ENCODE results near the gene PLEKHA7. TPM values are rescaled to one million over a fixed set of nuclear protein-coding genes. Genes with fewer than 3 reads are reported as not detected.
A peak's percentile ranks its signal among the peaks of the same experiment; 100 is the strongest.

The PLEKHA7 gene
- total RNA-seq, 2 experiments from 2014 or later, result 6.4 to 8.4 TPM

- ChIA-PET POLR2A (interaction anchor here (0.8 to 1.6 kb wide), 3 partner anchors 10 to 175 kb away, joined by 3 to 4 read pairs (median 3); partner anchors contain the start of gene RPS13), CTCF (interaction anchor here (0.6 to 1.6 kb wide), 10 partner anchors 12 to 1503 kb away, joined by 3 to 9 read pairs (median 3); no protein-coding TSS in a partner anchor)
- ATAC-seq (peak; percentile 78), DNase-seq (peak; percentile 64)
- intact Hi-C loops (cut with DNase I, micrococcal nuclease), result loop anchor here (1.0 to 5.0 kb wide), 11 partner anchors 38 to 1849 kb away; partner anchors contain the start of genes NUCB2 (in 2 of the 2), C11orf58 (in 1 of the 2) and RPS13 (in 1 of the 2)
- H3K27me3 Mint-ChIP-seq, result no peaks in the 10 kb centered on the region
- peaks cover 10% of the 10 kb centered on the region for H3K9me3 Mint-ChIP-seq (ENCODE audit: low read depth)
- H3K4me1 Mint-ChIP-seq, result peaks cover 60% of the 10 kb centered on the region
- peaks cover 18% of the 10 kb centered on the region for H3K36me3 Mint-ChIP-seq (ENCODE audit: low read depth)
- H3K27ac Mint-ChIP-seq, result peak overlapping the region; percentile 98
- H3K4me3 Mint-ChIP-seq, result peak overlapping the region; percentile 46
These were observed 112.0 kb downstream of the PLEKHA7 start for GRCh38 chr11:16902182-16902581.

- H3K27me3 Mint-ChIP-seq, result no peaks in the 10 kb centered on the region
- intact Hi-C loops (cut with DNase I, micrococcal nuclease), result loop anchor here in 1 of 2 experiments (5.0 kb wide), 3 partner anchors 148 to 377 kb away; partner anchors contain the start of genes C11orf58 and NUCB2
- no peak overlapping the region for H3K4me3 Mint-ChIP-seq
- ChIA-PET POLR2A (no interaction called here), CTCF (interaction anchor here (0.6 kb wide), 1 partner anchor 172 kb away, joined by 3 read pairs; no protein-coding TSS in a partner anchor)
- ATAC-seq (no peak), DNase-seq (no peak)
- H3K27ac Mint-ChIP-seq, result peak overlapping the region; percentile 5
- H3K9me3 Mint-ChIP-seq (ENCODE audit: low read depth), result peaks cover 10% of the 10 kb centered on the region
- peaks cover 54% of the 10 kb centered on the region for H3K4me1 Mint-ChIP-seq
- H3K36me3 Mint-ChIP-seq (ENCODE audit: low read depth), result peaks cover 18% of the 10 kb centered on the region
These were observed 113.7 kb downstream of the PLEKHA7 start for GRCh38 chr11:16900491-16900890.

GRCh38 chr11:16899708-16900303 lies 114.4 kb downstream of the PLEKHA7 start:
- DNase-seq, result no peak
- Mint-ChIP-seq H3K4me1 (peaks cover 53% of the 10 kb centered on the region), H3K9me3 (ENCODE audit: low read depth) (peaks cover 10% of the 10 kb centered on the region), H3K36me3 (ENCODE audit: low read depth) (peaks cover 18% of the 10 kb centered on the region), H3K27ac (no peak overlapping the region), H3K4me3 (no peak overlapping the region), H3K27me3 (no peaks in the 10 kb centered on the region)
- CTCF ChIA-PET, result interaction anchor here (0.6 kb wide), 1 partner anchor 24 kb away, joined by 3 read pairs; no protein-coding TSS in a partner anchor
- intact Hi-C loops (cut with DNase I, micrococcal nuclease), result loop anchor here in 1 of 2 experiments (5.0 kb wide), 3 partner anchors 148 to 377 kb away; partner anchors contain the start of genes C11orf58 and NUCB2
- ATAC-seq, result no peak
- POLR2A ChIA-PET, result no interaction called here

- intact Hi-C loops (cut with DNase I, micrococcal nuclease), result no loop called here
- Mint-ChIP-seq H3K9me3 (ENCODE audit: low read depth) (peaks cover 4% of the 10 kb centered on the region), H3K27ac (peak overlapping the region; percentile 43), H3K4me3 (no peak overlapping the region), H3K36me3 (ENCODE audit: low read depth) (peaks cover 11% of the 10 kb centered on the region), H3K27me3 (no peaks in the 10 kb centered on the region), H3K4me1 (peaks cover 44% of the 10 kb centered on the region)
- DNase-seq (no peak), ATAC-seq (no peak)
- ChIA-PET POLR2A (no interaction called here), CTCF (no interaction called here)
These were observed 115.8 kb downstream of the PLEKHA7 start for GRCh38 chr11:16898274-16898985.

- Mint-ChIP-seq H3K27me3 (no peaks in the 10 kb centered on the region), H3K36me3 (ENCODE audit: low read depth) (peaks cover 8% of the 10 kb centered on the region), H3K4me1 (peaks cover 36% of the 10 kb centered on the region), H3K9me3 (ENCODE audit: low read depth) (peaks cover 3% of the 10 kb centered on the region), H3K27ac (peak overlapping the region; percentile 43), H3K4me3 (no peak overlapping the region)
- ChIA-PET POLR2A (no interaction called here), CTCF (no interaction called here)
- intact Hi-C loops (cut with DNase I, micrococcal nuclease), result no loop called here
- DNase-seq, result no peak
- no peak for ATAC-seq
These were observed 116.6 kb downstream of the PLEKHA7 start for GRCh38 chr11:16897470-16898061.

- ChIA-PET POLR2A (no interaction called here), CTCF (interaction anchor here (1.2 kb wide), 1 partner anchor 24 kb away, joined by 3 read pairs; no protein-coding TSS in a partner anchor)
- Mint-ChIP-seq H3K27ac (no peak overlapping the region), H3K9me3 (ENCODE audit: low read depth) (peaks cover 5% of the 10 kb centered on the region), H3K4me3 (no peak overlapping the region), H3K36me3 (ENCODE audit: low read depth) (peaks cover 7% of the 10 kb centered on the region), H3K4me1 (peaks cover 29% of the 10 kb centered on the region), H3K27me3 (no peaks in the 10 kb centered on the region)
- no peak for ATAC-seq
- intact Hi-C loops (cut with DNase I, micrococcal nuclease), result no loop called here
- no peak for DNase-seq
These were observed 117.3 kb downstream of the PLEKHA7 start for GRCh38 chr11:16896729-16897469.

- H3K27me3 Mint-ChIP-seq, result no peaks in the 10 kb centered on the region
- DNase-seq (no peak), ATAC-seq (no peak)
- H3K4me1 Mint-ChIP-seq, result peaks cover 23% of the 10 kb centered on the region
- peaks cover 1% of the 10 kb centered on the region for H3K36me3 Mint-ChIP-seq (ENCODE audit: low read depth)
- H3K27ac Mint-ChIP-seq, result no peak overlapping the region
- ChIA-PET CTCF (interaction anchor here (1.0 kb wide), 1 partner anchor 35 kb away, joined by 4 read pairs; no protein-coding TSS in a partner anchor), POLR2A (no interaction called here)
- intact Hi-C loops (cut with DNase I, micrococcal nuclease), result no loop called here
- H3K9me3 Mint-ChIP-seq (ENCODE audit: low read depth), result peaks cover 8% of the 10 kb centered on the region
- H3K4me3 Mint-ChIP-seq, result no peak overlapping the region
These were observed 118.9 kb downstream of the PLEKHA7 start for GRCh38 chr11:16895306-16895705.

GRCh38 chr11:16893456-16894066 lies 120.7 kb downstream of the PLEKHA7 start:
- CTCF ChIA-PET, result interaction anchor here (0.8 to 1.6 kb wide), 2 partner anchors 55 to 73 kb away, joined by 3 to 4 read pairs; no protein-coding TSS in a partner anchor
- ATAC-seq (no peak), DNase-seq (no peak)
- peaks cover 7% of the 10 kb centered on the region for H3K36me3 Mint-ChIP-seq (ENCODE audit: low read depth)
- intact Hi-C loops (cut with DNase I, micrococcal nuclease), result no loop called here
- no peak overlapping the region for H3K4me3 Mint-ChIP-seq
- no peaks in the 10 kb centered on the region for H3K27me3 Mint-ChIP-seq
- peaks cover 20% of the 10 kb centered on the region for H3K4me1 Mint-ChIP-seq
- POLR2A ChIA-PET, result no interaction called here
- no peak overlapping the region for H3K27ac Mint-ChIP-seq
- H3K9me3 Mint-ChIP-seq (ENCODE audit: low read depth), result peaks cover 19% of the 10 kb centered on the region

- no peak for DNase-seq
- Mint-ChIP-seq H3K27ac (no peak overlapping the region), H3K9me3 (ENCODE audit: low read depth) (peaks cover 19% of the 10 kb centered on the region), H3K36me3 (ENCODE audit: low read depth) (peaks cover 9% of the 10 kb centered on the region), H3K4me3 (no peak overlapping the region), H3K27me3 (no peaks in the 10 kb centered on the region), H3K4me1 (peaks cover 8% of the 10 kb centered on the region)
- intact Hi-C loops (cut with DNase I, micrococcal nuclease), result no loop called here
- POLR2A ChIA-PET, result no interaction called here
- no peak for ATAC-seq
- CTCF ChIA-PET, result interaction anchor here (1.0 kb wide), 1 partner anchor 10 kb away, joined by 3 read pairs; no protein-coding TSS in a partner anchor
These were observed 122.2 kb downstream of the PLEKHA7 start for GRCh38 chr11:16891964-16892363.

- no peak for ATAC-seq
- Mint-ChIP-seq H3K36me3 (ENCODE audit: low read depth) (peaks cover 9% of the 10 kb centered on the region), H3K4me1 (peaks cover 8% of the 10 kb centered on the region), H3K4me3 (no peak overlapping the region), H3K27ac (no peak overlapping the region), H3K9me3 (ENCODE audit: low read depth) (peaks cover 19% of the 10 kb centered on the region), H3K27me3 (no peaks in the 10 kb centered on the region)
- DNase-seq, result no peak
- CTCF ChIA-PET, result no interaction called here
- POLR2A ChIA-PET, result no interaction called here
- intact Hi-C loops (cut with DNase I, micrococcal nuclease), result no loop called here
These were observed 123.0 kb downstream of the PLEKHA7 start for GRCh38 chr11:16891165-16891564.

Data from activated CD4-positive, alpha-beta T cell treated with anti-CD3 and anti-CD28 coated beads for 36 hours (primary cell).